ENCODE data around the gene SFMBT2. TPM values are rescaled to one million over a fixed set of nuclear protein-coding genes. Genes with fewer than 3 reads are reported as not detected.

Gene SFMBT2
- total RNA-seq, 1 experiment from 2014 or later = 0.02 TPM

DNA sequence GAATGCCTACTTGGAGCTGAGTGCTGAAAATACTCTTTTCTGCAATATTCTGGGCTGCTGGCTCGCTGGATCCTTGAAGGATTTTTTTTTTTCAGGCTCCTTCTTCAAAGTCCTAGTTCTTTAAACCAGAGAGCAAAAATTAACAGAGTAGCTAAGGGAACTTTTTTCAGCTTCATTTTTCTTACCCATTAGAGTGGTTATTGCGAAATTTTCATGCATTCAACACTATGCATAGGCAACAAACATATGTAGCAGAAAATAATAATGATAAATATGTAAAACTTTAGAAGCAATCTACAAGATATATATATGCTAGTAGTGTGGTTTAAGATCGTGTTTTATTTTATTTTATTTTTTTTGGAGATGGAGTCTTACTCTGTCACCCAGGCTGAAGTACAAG, 264.6 kb downstream of the SFMBT2 start:
- Histone ChIP-seq H3K36me3 (ENCODE audit: control insufficient read depth in 1 of 2, insufficient read depth in 2 of 2, low read length in 2 of 2) (no peaks in the 10 kb centered on the region), H3K79me2 (ENCODE audit: insufficient read depth, low read length) (no peaks in the 10 kb centered on the region), H3K9me2 (ENCODE audit: insufficient read depth) (no peaks in the 10 kb centered on the region), H3K4me1 (ENCODE audit: control insufficient read depth in 1 of 2, insufficient read depth in 2 of 2, low read length in 2 of 2) (no peaks in the 10 kb centered on the region), H3K27me3 (ENCODE audit: insufficient read depth, low read length) (no peaks in the 10 kb centered on the region), H3K9ac (ENCODE audit: low read length) (no peak overlapping the region), H2AFZ (ENCODE audit: low read depth, low read length, poor library complexity, severe bottlenecking) (no peak overlapping the region), H3K27ac (ENCODE audit: low read depth, low read length) (no peak overlapping the region), H3K4me2 (ENCODE audit: low read length) (no peak overlapping the region), H4K20me1 (ENCODE audit: insufficient read depth) (no peaks in the 10 kb centered on the region), H3K9me3 (ENCODE audit: control insufficient read depth in 1 of 2, insufficient read depth in 1 of 2, low read depth in 1 of 2, low read length in 2 of 2) (no peaks in the 10 kb centered on the region), H3K4me3 (replicated peaks in 1 of 2; ENCODE audit: low read depth in 1 of 2, low read length in 2 of 2) (no peak overlapping the region)
- CTCF ChIA-PET = no interaction called here
- TF ChIP-seq, protein P1, sequence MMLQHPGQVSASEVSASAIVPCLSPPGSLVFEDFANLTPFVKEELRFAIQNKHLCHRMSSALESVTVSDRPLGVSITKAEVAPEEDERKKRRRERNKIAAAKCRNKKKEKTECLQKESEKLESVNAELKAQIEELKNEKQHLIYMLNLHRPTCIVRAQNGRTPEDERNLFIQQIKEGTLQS (IDR thresholded peaks at IDR 0.05) = no peak
- TF ChIP-seq ZNF274 (IDR thresholded peaks at IDR 0.05; ENCODE audit: low read depth, low read length) (no peak), ELF1 (IDR thresholded peaks at IDR 0.05; ENCODE audit: borderline replicate concordance, low read depth) (no peak), JUND (IDR thresholded peaks at IDR 0.05) (no peak), SP1 (IDR thresholded peaks at IDR 0.05; ENCODE audit: low read depth) (no peak), POLR2A (IDR thresholded peaks at IDR 0.05; ENCODE audit: borderline replicate concordance, extremely low read depth, insufficient read depth, insufficient read length) (no peak), CBX3 (IDR thresholded peaks at IDR 0.05; ENCODE audit: low read depth) (no peak), SRF (IDR thresholded peaks at IDR 0.05; ENCODE audit: low read depth) (no peak), RAD21 (IDR thresholded peaks at IDR 0.05; ENCODE audit: low read depth) (no peak), REST (IDR thresholded peaks at IDR 0.05; ENCODE audit: low read depth) (no peak), TCF7L2 (IDR thresholded peaks at IDR 0.05; ENCODE audit: borderline replicate concordance, extremely low read depth, insufficient read depth, insufficient read length) (no peak), CTCF (IDR thresholded peaks at IDR 0.05 in 2 of 3, conservative IDR thresholded peaks at IDR 0.05 in 1 of 3; ENCODE audit: borderline replicate concordance in 1 of 3, insufficient read depth in 1 of 3, low read depth in 2 of 3, low read length in 2 of 3) (no peak), EZH2 (IDR thresholded peaks at IDR 0.05) (no peak), YY1 (IDR thresholded peaks at IDR 0.05; ENCODE audit: extremely low read depth, insufficient replicate concordance, low read depth, low read length) (no peak), ZFX (IDR thresholded peaks at IDR 0.05) (no peak), FOSL1 (IDR thresholded peaks at IDR 0.05; ENCODE audit: low read depth) (no peak), SIN3A (IDR thresholded peaks at IDR 0.05; ENCODE audit: low read depth) (no peak), EZH2phosphoT487 (IDR thresholded peaks at IDR 0.05; ENCODE audit: borderline replicate concordance) (no peak)
- TF ChIP-seq, protein P2, sequence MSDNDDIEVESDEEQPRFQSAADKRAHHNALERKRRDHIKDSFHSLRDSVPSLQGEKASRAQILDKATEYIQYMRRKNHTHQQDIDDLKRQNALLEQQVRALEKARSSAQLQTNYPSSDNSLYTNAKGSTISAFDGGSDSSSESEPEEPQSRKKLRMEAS (IDR thresholded peaks at IDR 0.05) = no peak
- TF ChIP-seq, protein P3, sequence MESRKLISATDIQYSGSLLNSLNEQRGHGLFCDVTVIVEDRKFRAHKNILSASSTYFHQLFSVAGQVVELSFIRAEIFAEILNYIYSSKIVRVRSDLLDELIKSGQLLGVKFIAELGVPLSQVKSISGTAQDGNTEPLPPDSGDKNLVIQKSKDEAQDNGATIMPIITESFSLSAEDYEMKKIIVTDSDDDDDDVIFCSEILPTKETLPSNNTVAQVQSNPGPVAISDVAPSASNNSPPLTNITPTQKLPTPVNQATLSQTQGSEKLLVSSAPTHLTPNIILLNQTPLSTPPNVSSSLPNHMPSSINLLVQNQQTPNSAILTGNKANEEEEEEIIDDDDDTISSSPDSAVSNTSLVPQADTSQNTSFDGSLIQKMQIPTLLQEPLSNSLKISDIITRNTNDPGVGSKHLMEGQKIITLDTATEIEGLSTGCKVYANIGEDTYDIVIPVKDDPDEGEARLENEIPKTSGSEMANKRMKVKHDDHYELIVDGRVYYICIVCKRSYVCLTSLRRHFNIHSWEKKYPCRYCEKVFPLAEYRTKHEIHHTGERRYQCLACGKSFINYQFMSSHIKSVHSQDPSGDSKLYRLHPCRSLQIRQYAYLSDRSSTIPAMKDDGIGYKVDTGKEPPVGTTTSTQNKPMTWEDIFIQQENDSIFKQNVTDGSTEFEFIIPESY (IDR thresholded peaks at IDR 0.05; ENCODE audit: extremely low read depth, insufficient replicate concordance, low read length) = no peak
- DNase-seq (ENCODE audit: low read depth, low spot score) (no peak), ATAC-seq (no peak)
- no TSS peak for BruUV-seq (replicated peaks)
- intact Hi-C loops (cut with micrococcal nuclease) = no loop called here
- POLR2A ChIA-PET = no interaction called here
- RAD21 ChIA-PET (ENCODE audit: low non-redundant PET in 1 of 2, low total read pairs in 2 of 2, uncharacterized antibody in 2 of 2, unreplicated experiment in 2 of 2) = no interaction called here

Data from HCT116 (cell line).